Trophoblast cell (in vitro differentiated cells and primary cell): ENCODE data around the gene AFG1L.

Experiments
- DNase-seq, 2 donors: peaks; one replicate each; pipeline ENCODE4 v3.0.0-alpha.2; 2016
- H2AFZ ChIP-seq: 2 replicates; pipeline ENCODE4 v1.6.1; 2013; ENCODE audit warnings: low read length, moderate library complexity, mild to moderate bottlenecking; ENCODE audit not compliant: insufficient read depth, poor library complexity
- H2AK5ac ChIP-seq: 2 replicates; pipeline ENCODE4 v1.6.1; 2013; ENCODE audit warnings: mild to moderate bottlenecking, low read length
- H2BK120ac ChIP-seq: 2 replicates; pipeline ENCODE4 v1.6.1; 2013; ENCODE audit warnings: low read length, mild to moderate bottlenecking, moderate library complexity; ENCODE audit not compliant: insufficient read depth, poor library complexity
- H2BK12ac ChIP-seq: 2 replicates; pipeline ENCODE4 v1.6.1; 2013; ENCODE audit warnings: mild to moderate bottlenecking, low read length, moderate library complexity
- H2BK5ac ChIP-seq: 2 replicates; pipeline ENCODE4 v1.6.1; 2013; ENCODE audit warnings: low read length, low read depth, moderate library complexity, mild to moderate bottlenecking; ENCODE audit not compliant: poor library complexity
- H3K14ac ChIP-seq: 2 replicates; pipeline ENCODE4 v1.6.1; 2013; ENCODE audit warnings: mild to moderate bottlenecking, low read length
- H3K18ac ChIP-seq: 2 replicates; pipeline ENCODE4 v1.6.1; 2013; ENCODE audit warnings: mild to moderate bottlenecking, low read length
- H3K23ac ChIP-seq: 2 replicates; pipeline ENCODE4 v1.6.1; 2013; ENCODE audit warnings: low read length
- H3K27ac ChIP-seq: 2 replicates; pipeline ENCODE4 v1.5.1; 2013; ENCODE audit warnings: low read depth, mild to moderate bottlenecking, inconsistent platforms, low read length, moderate library complexity
- H3K27me3 ChIP-seq: 2 replicates; pipeline ENCODE4 v1.6.1; 2013; ENCODE audit warnings: inconsistent platforms, mild to moderate bottlenecking, low read length, moderate library complexity; ENCODE audit not compliant: insufficient read depth
- H3K36me3 ChIP-seq, 2 experiments: 1 replicate in 1 of 2; 2 replicates in 1 of 2; pipeline ENCODE4 v1.6.1; 2013; ENCODE audit warnings: low read length in 2 of 2, mild to moderate bottlenecking in 2 of 2, moderate library complexity in 1 of 2; ENCODE audit not compliant: insufficient read depth in 2 of 2, control insufficient read depth in 1 of 2
- H3K4ac ChIP-seq: 2 replicates; pipeline ENCODE4 v1.6.1; 2013; ENCODE audit warnings: low read depth, mild to moderate bottlenecking, low read length, moderate library complexity
- H3K4me1 ChIP-seq, 2 experiments: 1 replicate in 1 of 2; 2 replicates in 1 of 2; pipeline ENCODE4 v1.6.1; 2013; ENCODE audit warnings: low read length in 2 of 2, mild to moderate bottlenecking in 2 of 2, moderate library complexity in 1 of 2; ENCODE audit not compliant: insufficient read depth in 2 of 2, control insufficient read depth in 1 of 2
- H3K4me2 ChIP-seq: 2 replicates; pipeline ENCODE4 v1.6.1; 2013; ENCODE audit warnings: inconsistent platforms, mild to moderate bottlenecking, low read length, moderate library complexity
- H3K4me3 ChIP-seq: 2 replicates; pipeline ENCODE4 v1.5.1; 2013; ENCODE audit warnings: mild to moderate bottlenecking, low read depth, low read length, inconsistent platforms
- H3K79me1 ChIP-seq: one replicate; pipeline ENCODE4 v1.6.1; 2013; ENCODE audit warnings: low read length
- H3K79me2 ChIP-seq: 2 replicates; pipeline ENCODE4 v1.6.1; 2013; ENCODE audit warnings: low read length, mild to moderate bottlenecking; ENCODE audit not compliant: control insufficient read depth, insufficient read depth, poor library complexity
- H3K9ac ChIP-seq: 2 replicates; pipeline ENCODE4 v1.6.1; 2013; ENCODE audit warnings: mild to moderate bottlenecking, low read length
- H3K9me3 ChIP-seq: 2 replicates; pipeline ENCODE4 v1.6.1; 2013; ENCODE audit warnings: low read depth, mild to moderate bottlenecking, control low read depth, inconsistent platforms, low read length; ENCODE audit not compliant: insufficient read depth
- H4K12ac ChIP-seq: 2 replicates; pipeline ENCODE4 v1.6.1; 2013; ENCODE audit warnings: low read depth, mild to moderate bottlenecking, low read length, moderate library complexity
- H4K8ac ChIP-seq: 2 replicates; pipeline ENCODE4 v1.6.1; 2013; ENCODE audit warnings: low read depth, mild to moderate bottlenecking, low read length, moderate library complexity
- H4K91ac ChIP-seq: one replicate; pipeline ENCODE4 v1.6.1; 2013; ENCODE audit warnings: low read depth, mild to moderate bottlenecking, low read length, moderate library complexity
- WGBS: extraction: QIAGEN DNeasy Blood & Tissue Kit; methylation state at CpG from one replicate; pipeline ENCODE4 v1.1.7; 2013; ENCODE audit warnings: missing lambda C conversion rate; ENCODE audit not compliant: insufficient read length, insufficient coverage; ENCODE audit errors: extremely low coverage; 5-methylcytosine and 5-hydroxymethylcytosine counted together

The AFG1L gene

GRCh38 chr6:108362455-108362854 is 67.6 kb downstream of the AFG1L start:
- no peaks in the 10 kb centered on the region for H3K9me3 ChIP-seq
- peaks cover 0 to 2% of the 10 kb centered on the region in 2 experiments for H3K36me3 ChIP-seq
- no peak overlapping the region for H3K9ac ChIP-seq
- H3K18ac ChIP-seq: no peak overlapping the region
- no peak overlapping the region for H2BK5ac ChIP-seq
- no peak overlapping the region for H4K12ac ChIP-seq
- no peak overlapping the region for H4K91ac ChIP-seq
- no peak overlapping the region for H2BK12ac ChIP-seq
- H2AFZ ChIP-seq: no peak overlapping the region
- H3K4me2 ChIP-seq: no peak overlapping the region
- no peak overlapping the region for H3K23ac ChIP-seq
- H3K4me1 ChIP-seq: no peaks in the 10 kb centered on the region
- H2AK5ac ChIP-seq: no peak overlapping the region
- no peak overlapping the region for H4K8ac ChIP-seq
- H2BK120ac ChIP-seq: no peak overlapping the region
- H3K27ac ChIP-seq: no peak overlapping the region
- H3K79me2 ChIP-seq: no peaks in the 10 kb centered on the region
- no peak overlapping the region for H3K14ac ChIP-seq
- WGBS: no CpG with 5 or more reads among the region's 1 CpG
- no peaks in the 10 kb centered on the region for H3K79me1 ChIP-seq
- H3K4ac ChIP-seq: no peak overlapping the region
- H3K4me3 ChIP-seq: no peak overlapping the region
- H3K27me3 ChIP-seq: no peaks in the 10 kb centered on the region
- no peak for DNase-seq

GRCh38 chr6:108363113-108363512 is 68.3 kb downstream of the AFG1L start:
- Histone ChIP-seq H3K4me3 (no peak overlapping the region), H2AFZ (no peak overlapping the region), H3K4ac (no peak overlapping the region), H3K9me3 (no peaks in the 10 kb centered on the region), H3K4me1 (no peaks in the 10 kb centered on the region), H3K14ac (no peak overlapping the region), H2AK5ac (no peak overlapping the region), H2BK5ac (no peak overlapping the region), H3K23ac (no peak overlapping the region), H3K4me2 (no peak overlapping the region), H3K27ac (no peak overlapping the region), H3K36me3 (peaks cover 0 to 2% of the 10 kb centered on the region in 2 experiments), H3K27me3 (no peaks in the 10 kb centered on the region), H3K79me2 (no peaks in the 10 kb centered on the region), H4K8ac (no peak overlapping the region), H3K9ac (no peak overlapping the region), H4K91ac (no peak overlapping the region), H3K18ac (no peak overlapping the region), H2BK120ac (no peak overlapping the region), H3K79me1 (no peaks in the 10 kb centered on the region), H4K12ac (no peak overlapping the region), H2BK12ac (no peak overlapping the region)
- no CpG with 5 or more reads among the region's 3 CpGs for WGBS
- DNase-seq: no peak

- Histone ChIP-seq H3K14ac (no peak overlapping the region), H3K79me1 (no peaks in the 10 kb centered on the region), H2AFZ (no peak overlapping the region), H3K18ac (no peak overlapping the region), H3K9ac (no peak overlapping the region), H3K27ac (no peak overlapping the region), H3K4ac (no peak overlapping the region), H3K27me3 (no peaks in the 10 kb centered on the region), H2BK5ac (no peak overlapping the region), H2BK120ac (no peak overlapping the region), H3K23ac (no peak overlapping the region), H3K9me3 (no peaks in the 10 kb centered on the region), H2AK5ac (no peak overlapping the region), H4K91ac (no peak overlapping the region), H3K79me2 (no peaks in the 10 kb centered on the region), H3K4me2 (no peak overlapping the region), H3K4me1 (peaks cover 0 to 3% of the 10 kb centered on the region in 2 experiments), H3K36me3 (no peaks in the 10 kb centered on the region), H3K4me3 (no peak overlapping the region), H4K8ac (no peak overlapping the region), H4K12ac (no peak overlapping the region), H2BK12ac (no peak overlapping the region)
- DNase-seq: no peak
- WGBS: no CpG with 5 or more reads among the region's 6 CpGs
Measured at GRCh38 chr6:108363889-108364313, 69.0 kb downstream of the AFG1L start.

- Histone ChIP-seq H3K9me3 (no peaks in the 10 kb centered on the region), H2BK12ac (no peak overlapping the region), H4K8ac (no peak overlapping the region), H3K14ac (no peak overlapping the region), H3K4me3 (no peak overlapping the region), H3K4ac (no peak overlapping the region), H4K12ac (no peak overlapping the region), H2AFZ (no peak overlapping the region), H2BK5ac (no peak overlapping the region), H3K23ac (no peak overlapping the region), H3K18ac (no peak overlapping the region), H3K4me1 (peaks cover 0 to 3% of the 10 kb centered on the region in 2 experiments), H2AK5ac (no peak overlapping the region), H3K4me2 (no peak overlapping the region), H3K36me3 (no peaks in the 10 kb centered on the region), H3K79me1 (no peaks in the 10 kb centered on the region), H3K27me3 (no peaks in the 10 kb centered on the region), H3K79me2 (no peaks in the 10 kb centered on the region), H2BK120ac (no peak overlapping the region), H4K91ac (no peak overlapping the region), H3K27ac (no peak overlapping the region), H3K9ac (no peak overlapping the region)
- no peak for DNase-seq
- no CpG with 5 or more reads among the region's 3 CpGs for WGBS
Measured at GRCh38 chr6:108364470-108364869, 69.6 kb downstream of the AFG1L start.
